NCI-H1436 (cell line): ENCODE measurements around the gene ADAMTS2.

Experiments
- DNase-seq: peaks from one replicate; lab custom pipeline; 2025; lab: John Stamatoyannopoulos, UW

ADAMTS2 gene

DNA sequence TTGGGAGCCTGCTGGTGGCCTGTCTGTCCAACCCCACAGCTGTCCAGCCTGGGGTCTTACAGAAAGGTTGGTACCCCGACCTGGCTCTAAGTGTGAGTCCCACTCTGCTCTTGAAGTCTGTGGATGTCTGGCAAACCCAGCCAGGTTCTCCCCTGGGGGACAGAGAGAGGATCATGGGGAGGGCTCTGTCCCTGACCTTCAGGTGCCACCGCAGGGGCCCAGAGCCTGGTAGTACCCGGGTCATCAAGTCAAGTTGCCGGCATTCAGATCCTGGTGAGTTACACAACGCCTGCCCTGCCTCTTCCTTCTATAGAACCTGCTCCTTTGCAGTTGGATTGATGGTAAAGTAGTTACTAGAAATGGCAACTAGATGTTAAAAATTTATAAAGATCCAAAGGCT is 66.7 kb downstream of the ADAMTS2 start:
- no peak for DNase-seq

DNA sequence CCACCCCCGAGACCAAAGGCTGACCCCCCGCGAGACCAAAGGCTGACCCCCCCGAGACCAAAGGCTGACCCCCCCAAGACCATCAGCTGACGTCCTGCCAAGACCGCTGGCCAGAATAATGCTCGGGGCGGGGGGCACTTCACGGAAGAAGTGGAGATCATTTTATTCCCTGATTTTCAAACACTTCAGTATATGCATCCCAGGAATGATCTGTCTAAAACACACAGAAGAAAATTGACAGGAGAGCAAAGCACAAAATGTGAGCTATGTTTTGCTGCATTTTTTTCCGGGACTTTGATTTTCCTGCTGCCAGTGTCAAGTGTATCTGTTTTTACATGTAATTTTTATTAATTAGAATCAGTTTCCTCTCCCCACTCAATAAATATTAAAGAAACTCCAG is 67.1 kb downstream of the ADAMTS2 start:
- DNase-seq = no peak

DNA sequence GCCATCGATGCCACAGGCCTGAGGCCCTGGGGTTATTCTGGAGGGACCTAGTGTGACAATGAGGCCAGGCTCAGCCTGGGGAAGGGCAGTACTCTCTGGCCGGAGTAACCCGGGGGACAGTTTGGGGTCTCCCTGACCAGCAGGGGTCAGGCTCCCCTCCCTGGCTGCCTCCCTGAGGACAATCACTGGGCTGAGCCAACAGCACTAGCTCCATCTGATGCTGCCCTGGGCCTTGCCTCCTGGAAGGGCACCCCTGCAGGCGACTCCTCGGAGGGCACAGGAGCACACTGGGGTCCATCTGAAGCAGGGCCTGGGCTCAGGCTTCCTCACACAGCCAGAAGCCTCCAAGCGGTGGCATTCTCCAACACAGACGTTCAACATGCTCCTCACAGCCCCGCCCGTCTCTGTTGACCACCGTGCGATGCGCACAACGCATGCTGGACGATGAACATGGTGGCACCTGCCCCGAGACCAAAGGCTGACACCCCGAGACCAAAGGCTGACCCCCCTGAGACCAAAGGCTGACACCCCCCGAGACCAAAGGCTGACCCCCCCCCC is 68.3 kb downstream of the ADAMTS2 start:
- no peak for DNase-seq

DNA sequence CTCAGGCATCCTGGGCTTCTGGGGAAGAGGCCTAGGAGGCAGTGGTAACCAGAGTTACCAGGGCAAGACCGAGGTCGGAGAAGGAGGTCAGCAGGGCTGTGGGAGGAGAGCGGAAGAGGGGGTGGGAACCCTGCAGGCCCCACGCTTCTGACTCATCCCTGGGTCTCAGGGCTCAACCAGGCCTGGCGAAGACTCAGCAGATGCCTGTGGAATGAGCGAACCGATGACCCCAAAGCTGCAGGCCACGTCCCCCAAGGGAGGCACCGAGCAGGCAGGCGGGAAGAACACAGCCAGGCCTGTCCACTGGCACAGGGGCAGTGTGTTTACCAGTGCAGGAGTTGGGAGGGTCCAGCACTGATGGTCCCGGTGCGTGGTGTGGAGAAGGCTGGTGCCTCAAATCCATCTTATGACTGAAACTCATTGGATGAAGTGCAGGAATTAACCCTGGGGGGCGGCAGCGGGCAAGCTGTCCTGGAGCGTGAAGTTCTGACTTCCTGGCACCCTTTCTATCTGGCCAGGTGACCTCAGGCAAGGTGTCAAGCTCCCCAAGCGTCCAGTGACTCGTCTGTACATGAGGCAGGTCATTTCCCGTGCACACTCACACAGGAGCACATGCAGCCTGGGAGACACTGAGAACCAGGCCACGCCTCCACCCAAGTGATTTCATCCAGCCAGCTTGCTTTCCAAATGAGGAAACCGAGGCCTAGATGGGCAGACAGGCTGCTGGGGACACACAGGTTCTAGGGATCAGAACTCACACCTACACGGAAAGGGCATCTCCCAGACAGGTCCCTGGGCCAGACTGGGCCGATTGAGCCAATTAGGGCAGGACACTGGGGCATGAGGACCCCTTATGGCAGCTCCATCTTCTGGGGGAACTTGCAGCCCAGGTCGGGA is 69.1 kb downstream of the ADAMTS2 start:
- no peak for DNase-seq

DNA sequence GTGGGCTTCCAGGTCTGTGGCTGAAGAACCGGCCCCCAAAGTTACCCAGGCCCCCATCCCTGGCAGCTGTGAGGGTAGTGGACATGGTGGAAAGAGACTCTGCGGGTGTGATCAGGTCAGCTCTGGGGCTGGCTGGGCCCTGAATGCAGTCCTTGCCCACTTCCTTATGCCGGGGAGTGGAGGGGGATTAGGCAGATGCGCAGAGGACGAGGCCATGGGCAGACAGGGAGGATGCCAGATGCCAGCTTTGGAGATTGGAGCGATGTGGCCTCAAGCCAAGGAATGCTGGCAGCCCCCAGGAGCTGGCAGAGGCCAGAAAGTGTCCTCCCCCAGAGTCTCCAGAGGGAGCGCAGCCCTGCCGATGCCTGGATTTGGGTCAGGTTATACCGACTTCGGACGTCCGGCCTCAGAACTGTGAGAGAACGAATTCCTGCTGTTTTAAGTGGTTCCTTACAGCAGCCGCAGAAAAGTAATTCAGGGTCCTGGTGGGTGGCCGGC is 69.8 kb downstream of the ADAMTS2 start:
- no peak for DNase-seq

DNA sequence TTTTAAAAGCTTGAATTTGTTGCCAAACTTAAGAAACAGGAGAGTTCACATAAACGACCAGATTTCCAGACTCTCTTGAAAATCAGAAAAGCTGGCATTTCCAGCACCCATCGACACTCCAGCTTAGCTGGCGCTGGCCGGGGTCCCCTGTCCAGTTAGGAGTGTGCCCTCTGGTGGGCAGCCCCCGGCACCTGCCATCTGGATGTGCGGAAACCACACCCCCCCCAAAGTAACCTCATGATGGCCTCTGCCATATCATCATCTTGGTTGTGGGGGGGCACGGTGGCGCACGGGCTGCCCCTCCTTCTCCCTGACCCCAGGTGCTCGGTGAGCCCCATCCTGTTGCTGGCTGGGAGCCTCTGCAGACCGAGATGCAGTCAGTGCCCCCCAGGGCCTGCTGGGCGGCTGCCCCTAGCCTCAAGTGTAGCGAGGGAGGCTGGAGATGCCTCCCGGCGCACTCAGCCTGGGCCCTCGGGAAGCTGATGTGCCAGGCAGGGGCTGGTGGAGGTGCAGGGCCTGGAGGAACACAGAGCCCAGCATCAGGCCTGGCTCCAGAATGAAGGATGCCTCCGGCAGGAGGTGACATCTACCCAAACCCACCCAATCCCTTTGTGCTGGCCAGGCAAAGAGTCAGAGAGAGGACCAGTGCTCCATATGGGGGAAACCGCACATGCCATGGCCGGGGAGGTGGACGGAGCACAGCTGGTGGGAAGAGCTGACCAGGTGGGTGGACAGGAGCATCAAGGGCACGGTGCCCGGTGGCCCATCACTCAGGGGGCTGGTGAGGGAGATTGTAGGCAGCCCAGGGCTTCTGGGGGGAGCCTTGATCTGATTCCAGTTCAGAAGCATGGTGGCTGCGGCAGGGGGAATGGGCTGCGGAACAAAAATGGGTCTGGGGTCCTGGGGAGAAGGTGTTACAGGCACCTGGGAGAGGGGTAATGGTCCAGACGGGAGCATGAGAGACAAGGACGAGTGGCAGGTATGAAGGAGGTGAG is 70.6 kb downstream of the ADAMTS2 start:
- no peak for DNase-seq

DNA sequence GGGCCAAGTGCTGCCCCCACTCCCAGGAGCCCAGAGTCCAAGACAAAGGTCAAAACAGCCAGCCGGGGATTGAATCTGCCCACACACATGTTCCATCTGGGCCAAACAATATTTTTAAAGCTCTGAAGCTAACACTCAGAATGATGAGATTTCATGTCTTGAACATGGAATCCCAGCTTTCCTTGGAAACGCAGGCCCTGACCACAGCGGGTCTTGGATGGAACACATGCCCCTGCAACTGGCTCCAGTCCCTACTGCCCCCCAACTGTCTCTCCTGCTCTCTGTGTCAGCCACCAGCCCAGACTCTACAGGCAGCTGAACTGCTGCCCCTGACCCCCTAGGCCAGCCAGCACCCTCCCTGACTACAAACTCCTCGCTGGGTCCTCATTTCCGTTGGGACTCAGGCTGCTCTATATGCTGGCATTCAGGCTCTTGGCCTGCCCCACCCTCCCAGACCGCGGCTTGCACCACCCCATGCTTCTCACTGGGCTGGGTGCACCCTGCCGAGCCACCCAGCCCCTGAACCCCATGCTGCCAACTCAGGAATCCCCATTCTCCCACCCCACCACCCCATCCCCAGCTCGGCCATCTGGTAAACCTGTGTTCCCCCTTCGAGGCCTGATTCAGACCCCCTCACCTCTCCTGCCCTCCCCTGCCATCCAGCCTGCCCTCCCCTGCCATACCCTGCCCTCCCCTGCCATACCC is 71.7 kb downstream of the ADAMTS2 start:
- no peak for DNase-seq

DNA sequence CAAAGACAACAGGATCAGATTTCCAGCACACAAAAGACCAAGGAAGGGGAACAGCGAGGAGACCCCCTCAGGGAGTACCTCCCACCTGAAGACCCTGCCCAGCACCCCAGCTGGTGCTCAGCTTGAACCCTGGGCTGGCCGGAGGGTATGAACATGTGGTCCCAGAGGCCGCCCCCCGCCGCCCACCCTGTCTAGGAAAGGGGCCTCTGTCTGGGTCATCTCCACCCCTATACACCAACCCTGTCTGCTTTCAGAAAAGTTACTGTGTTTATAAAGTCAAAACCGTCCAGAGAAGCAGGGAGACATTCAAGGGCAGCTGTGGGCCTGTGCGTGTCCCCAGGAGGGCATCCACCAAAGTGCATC is 72.2 kb downstream of the ADAMTS2 start:
- DNase-seq = no peak

DNA sequence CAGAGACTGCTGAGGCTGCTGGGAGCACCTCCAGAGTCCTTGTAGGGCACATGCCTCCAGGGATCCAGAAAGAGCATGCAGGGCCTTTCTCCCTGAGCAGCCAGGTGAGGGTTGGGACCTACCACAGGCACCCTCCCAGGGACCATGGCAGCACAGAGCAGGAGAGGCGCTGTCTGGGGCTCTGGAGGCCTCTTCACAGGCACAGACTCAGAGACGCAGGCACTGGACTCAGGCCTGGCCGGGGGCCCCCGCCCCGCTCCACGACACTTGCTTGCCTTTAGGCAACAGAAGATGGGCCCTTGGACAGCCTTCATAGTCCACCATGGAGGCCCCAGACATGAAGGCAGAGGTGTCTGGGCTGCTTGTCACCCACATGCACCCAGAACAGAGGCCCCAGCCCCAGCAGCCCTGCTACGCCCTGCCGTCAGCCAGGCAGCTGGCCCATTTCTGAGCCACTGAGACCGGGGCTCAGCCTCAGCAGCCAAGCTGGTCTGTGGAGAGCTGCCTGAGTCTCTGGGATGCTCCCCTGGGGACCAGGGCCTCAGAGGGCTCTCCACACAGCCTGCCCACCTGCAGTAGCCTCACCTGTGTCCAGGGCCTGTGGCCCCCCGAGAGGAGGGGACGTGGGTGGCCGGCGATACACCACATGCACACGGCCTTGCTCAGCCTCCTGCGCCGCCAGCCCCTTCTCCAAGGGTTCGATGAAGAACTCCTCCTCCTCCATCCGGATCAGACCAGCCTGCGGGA is 72.8 kb downstream of the ADAMTS2 start:
- no peak for DNase-seq

DNA sequence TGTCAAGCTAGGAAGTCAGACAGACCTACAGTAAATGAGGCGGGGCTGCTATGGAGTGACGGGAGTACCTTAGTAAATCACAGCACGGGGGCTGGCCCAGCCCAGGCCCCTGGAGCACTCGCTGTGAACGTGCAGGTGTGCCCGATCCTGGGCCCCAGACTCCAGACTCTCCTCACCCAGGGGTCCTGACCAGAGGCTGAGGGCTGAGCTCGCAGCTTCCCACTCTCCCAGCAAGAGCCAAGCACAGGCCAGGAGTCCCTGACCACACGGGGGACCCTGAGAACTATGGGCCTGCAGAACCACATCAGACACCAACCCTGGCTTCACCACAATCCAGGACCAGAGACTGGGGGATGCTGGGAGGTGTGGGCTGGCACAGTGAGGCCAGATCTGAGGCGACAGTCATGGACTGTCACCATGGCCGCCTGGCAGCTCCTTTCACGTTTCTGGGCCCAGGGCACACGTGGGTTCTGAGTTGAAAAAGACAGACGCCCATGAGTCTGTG is 73.4 kb downstream of the ADAMTS2 start:
- DNase-seq = no peak

DNA sequence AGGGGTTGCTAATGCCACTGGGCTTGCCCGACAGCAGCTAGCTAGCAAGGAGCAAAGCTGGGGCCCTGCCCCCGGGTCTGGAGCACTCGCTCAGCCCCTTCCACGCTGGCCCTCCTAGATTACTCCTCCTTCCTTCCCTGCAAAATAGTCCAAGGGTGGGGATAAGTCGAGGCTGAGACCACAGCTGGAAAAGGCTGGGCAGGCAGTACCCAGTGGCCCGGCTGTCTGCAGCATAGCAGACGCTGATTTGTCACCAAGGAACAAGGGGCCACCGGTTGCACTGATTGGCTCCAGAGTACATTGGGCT is 73.9 kb downstream of the ADAMTS2 start:
- DNase-seq = no peak

DNA sequence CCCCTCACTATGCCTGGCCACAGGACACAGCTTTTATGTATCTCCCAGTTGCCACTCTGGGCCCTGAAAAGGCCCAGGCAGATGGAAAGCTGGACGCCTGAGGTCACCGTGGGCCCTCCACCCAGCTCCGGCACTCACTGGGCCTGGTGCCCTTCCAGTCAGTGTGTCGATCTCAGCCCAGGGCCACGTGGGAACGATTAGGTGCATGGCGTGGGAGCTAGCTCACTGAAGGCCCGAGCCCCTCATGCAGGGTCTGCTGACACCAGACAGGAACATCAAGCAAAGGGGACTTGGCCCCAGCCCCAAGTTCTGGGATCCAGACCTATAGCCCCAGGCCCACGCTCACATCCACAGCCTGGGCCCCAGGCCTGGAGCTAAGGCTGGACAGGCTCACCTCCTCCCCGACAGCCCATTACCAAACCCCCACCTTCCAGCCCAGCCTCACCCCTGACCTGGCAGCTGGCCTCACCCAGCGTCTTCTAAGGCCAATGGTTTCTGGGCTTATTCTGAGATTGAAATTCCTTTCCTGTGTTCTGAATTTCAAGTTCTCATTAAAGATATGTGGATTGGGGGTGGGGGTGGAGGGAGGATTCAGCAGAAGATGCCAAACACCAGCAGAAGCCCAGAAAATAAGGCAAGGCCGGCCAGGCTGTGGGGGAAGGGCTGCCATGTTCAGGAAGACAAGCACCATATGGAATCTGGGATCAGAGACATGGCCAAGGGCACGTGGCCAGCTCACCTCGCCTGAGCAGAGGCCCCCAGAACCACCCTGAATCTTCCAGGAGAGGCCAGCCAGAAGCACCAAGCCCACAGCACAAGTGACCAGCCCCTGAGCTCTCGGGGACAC is 74.5 kb downstream of the ADAMTS2 start:
- DNase-seq = no peak

DNA sequence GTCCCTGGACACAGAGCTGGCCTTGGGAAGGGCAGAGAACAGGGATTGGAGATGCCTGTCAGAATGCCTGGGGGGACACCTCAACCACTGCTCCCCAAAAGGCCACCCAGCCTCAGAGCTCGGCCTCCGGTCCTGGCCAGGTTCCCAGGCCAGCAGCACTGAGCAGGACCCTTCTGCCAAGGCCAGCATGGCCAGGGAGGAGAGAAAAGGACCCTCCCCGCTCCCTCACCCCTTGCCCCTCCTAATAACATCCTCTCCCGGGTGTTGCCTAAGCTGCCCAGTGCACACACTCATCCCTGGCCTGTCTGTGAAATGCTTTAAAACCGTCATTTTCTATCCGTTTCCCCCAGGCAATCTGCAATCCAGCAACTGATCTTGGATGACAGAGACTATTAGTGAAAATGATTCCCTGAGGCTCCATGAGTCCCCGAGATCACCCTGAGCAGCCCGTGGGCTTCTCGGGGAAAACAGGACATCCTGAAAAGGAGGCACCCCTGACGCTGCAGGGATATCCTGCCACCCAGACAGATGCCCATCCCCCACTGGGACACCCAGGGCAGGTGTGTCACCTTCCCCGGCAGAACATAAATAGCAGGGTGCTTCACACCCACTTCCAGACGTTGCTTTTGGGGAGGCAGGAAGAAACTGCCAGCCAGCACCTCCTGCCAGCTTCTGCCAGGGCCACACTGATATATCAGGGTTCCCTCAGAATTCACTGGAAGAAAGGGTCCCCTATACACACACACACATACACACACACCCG is 75.3 kb downstream of the ADAMTS2 start:
- DNase-seq = no peak

DNA sequence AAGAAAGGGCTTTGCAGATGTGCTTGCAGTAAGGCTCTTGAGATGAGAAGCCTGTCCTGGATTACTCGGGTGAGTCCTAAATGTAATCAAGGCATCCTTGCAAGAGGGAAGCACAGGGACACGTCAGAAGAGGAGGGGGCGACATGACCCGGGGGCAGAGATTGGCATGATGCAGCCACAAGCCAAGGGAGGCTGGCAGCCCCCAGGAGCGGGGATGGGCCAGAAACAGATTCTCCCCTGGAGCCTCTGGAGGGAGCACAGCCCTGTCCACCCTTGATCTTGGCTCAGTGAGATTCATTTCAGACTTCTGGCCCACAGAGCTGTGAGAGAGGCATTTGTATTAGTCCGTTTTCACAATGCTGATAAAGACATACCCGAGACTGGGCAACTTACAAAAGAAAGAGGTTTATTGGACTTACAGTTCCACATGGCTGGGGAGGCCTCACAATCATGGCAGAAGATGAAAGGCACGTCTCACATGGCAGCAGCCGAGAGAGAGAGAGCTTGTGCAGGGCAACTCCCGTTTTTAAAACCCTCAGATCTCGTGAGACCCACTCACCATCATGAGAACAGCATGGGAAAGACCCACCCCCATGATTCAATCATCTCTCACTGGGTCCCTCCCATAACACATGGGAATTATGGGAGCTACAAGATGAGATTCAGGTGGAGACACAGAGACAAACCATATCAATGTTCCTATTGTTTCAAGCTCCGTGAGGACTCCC is 76.1 kb downstream of the ADAMTS2 start:
- no peak for DNase-seq

DNA sequence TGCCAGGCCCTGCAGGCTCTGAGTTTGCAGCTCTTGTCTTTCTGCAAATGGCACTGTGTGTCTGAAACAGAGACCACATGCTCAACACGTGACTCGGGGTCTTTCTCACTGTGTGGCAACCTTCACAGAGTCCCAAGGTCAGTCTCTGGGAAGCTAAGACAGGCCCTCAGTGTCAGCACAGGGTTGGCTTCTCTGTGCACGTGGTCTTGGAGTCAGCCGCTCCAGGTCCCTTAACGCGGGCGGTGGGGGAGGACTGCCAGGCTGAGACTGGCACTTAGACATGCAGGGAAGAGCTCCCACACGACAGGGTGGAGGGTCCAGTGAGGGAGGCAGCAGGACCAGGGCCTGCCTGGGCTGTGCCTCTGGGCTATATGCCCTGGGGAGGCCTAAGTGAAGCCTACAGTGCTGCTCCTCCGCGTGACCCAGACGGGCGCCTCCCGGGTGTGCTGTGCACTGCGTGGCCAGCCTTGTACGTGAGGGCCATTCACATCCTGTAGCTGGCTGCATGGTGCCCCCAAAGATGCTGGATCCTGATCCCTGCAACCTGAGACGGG is 76.8 kb downstream of the ADAMTS2 start:
- DNase-seq = no peak

DNA sequence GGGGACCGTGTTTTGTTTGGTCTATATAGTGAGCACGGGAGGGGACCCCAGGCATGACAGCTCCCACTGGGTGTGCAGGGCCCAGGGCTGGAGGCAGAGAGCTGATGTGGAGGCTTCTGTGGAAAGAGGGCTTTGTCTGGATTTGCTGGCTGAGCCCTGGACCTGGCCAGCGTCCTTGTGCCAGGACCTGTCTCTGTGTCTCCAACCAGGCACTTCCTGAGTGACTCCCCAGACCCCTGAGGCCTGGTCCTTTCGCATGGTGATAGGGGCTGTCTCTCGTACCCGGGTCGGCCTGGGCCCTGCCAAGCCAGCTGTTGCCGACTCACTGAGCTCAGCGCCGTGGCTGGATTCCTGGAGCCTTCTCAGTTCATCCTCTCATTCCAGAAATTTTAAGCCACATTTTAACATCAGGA is 77.6 kb downstream of the ADAMTS2 start:
- DNase-seq = no peak

DNA sequence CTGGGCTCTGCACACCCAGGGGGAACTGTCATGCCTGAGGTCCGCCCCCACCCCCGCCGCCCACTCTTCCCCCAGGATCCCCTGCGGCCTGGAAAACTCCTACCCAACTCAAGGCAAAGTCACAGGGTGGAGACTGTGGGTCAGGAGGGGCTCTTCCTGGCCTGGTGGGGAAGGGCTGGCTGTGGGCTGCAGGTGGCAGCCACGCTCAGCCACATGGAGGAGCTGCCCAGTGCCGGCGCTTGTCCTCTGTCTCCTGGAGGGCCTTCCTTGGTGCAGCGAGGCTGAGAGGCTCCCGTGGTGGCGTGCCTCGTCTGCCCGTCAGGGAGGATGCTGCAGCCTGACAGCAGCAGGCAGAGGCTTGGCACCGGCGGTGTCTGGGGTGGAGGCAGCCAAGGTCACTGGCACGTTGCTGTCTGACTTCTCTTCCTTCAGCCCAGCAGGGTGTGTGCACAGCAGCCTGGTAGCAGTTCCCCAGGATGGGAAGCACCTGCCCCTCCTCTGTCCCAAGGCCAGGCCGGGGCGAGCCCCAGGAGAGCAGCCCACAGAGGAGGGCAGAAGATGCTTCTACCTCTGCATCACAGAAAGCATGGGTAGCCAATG is 78.1 kb downstream of the ADAMTS2 start:
- no peak for DNase-seq
